Gastroesophageal sphincter (tissue), 4 donors: ENCODE results near the gene GLRA2. TPM values are rescaled to one million over a fixed set of nuclear protein-coding genes. Genes with fewer than 3 reads are reported as not detected.

Source experiments
- ATAC-seq: fragments of 150-250 bp; one replicate; pipeline ENCODE4 v1.9.1; 2016; ENCODE audit warnings: mild to moderate bottlenecking, moderate library complexity
- H3K27ac ChIP-seq, 4 donors: fragments of 200-600 bp; sonication (generic) in 3 of 4; 1 replicate in 3 of 4; 2 replicates in 1 of 4; pipeline ENCODE4 v1.5.1; 2016 to 2019
- H3K27me3 ChIP-seq: fragments of 200-600 bp; sonication (generic); one replicate; pipeline ENCODE4 v1.5.1; 2019
- H3K36me3 ChIP-seq, 2 donors: fragments of 200-600 bp; sonication (generic); one replicate each; pipeline ENCODE4 v1.5.1; 2019; ENCODE audit warnings: control low read depth in 1 of 2
- H3K4me1 ChIP-seq, 3 donors: fragments of 200-600 bp; sonication (generic); 1 replicate in 2 of 3; 2 replicates in 1 of 3; pipeline ENCODE4 v1.5.1; 2016 to 2019; ENCODE audit warnings: control low read depth in 2 of 3
- H3K4me3 ChIP-seq, 2 donors: fragments of 200-600 bp; sonication (generic); one replicate each; pipeline ENCODE4 v1.5.1; 2019; ENCODE audit warnings: mild to moderate bottlenecking in 1 of 2, moderate library complexity in 1 of 2
- H3K9me3 ChIP-seq, 3 donors: fragments of 200-600 bp; sonication (generic); one replicate each; pipeline ENCODE4 v1.5.1; 2017 to 2019; ENCODE audit warnings: control low read depth in 2 of 3
- CTCF ChIP-seq, 4 experiments: fragments of 200-600 bp in 2 of 4; fragments of 450-650 bp in 2 of 4; sonication (generic) in 1 of 4; IDR thresholded peaks; one replicate each; pipeline ENCODE4 v1.5.1; 2017 to 2019; ENCODE audit warnings: antibody characterized with exemption in 4 of 4, mild to moderate bottlenecking in 2 of 4, moderate library complexity in 2 of 4
- EP300 ChIP-seq: sonication (generic); formaldehyde crosslinking; IDR thresholded peaks from one replicate; pipeline ENCODE4 v1.6.1; 2017; ENCODE audit warnings: antibody characterized with exemption, mild to moderate bottlenecking
- POLR2A ChIP-seq, 2 donors: fragments of 450-650 bp; IDR thresholded peaks; one replicate each; pipeline ENCODE4 v1.6.1; 2017; ENCODE audit warnings: antibody characterized with exemption in 2 of 2, mild to moderate bottlenecking in 2 of 2, moderate library complexity in 1 of 2
- POLR2AphosphoS5 ChIP-seq: sonication (generic); formaldehyde crosslinking; IDR thresholded peaks from one replicate; pipeline ENCODE4 v1.6.1; 2017; ENCODE audit warnings: antibody characterized with exemption
- WGBS, 2 donors: methylation state at CpG; one replicate each; pipeline ENCODE4 v1.1.5; 2018; ENCODE audit warnings: low coverage in 1 of 2; 5-methylcytosine and 5-hydroxymethylcytosine counted together
- total RNA-seq, 4 donors: library from RNA; depleted of rRNA; stranded (reverse); fragments of >200 nt; gene quantifications; one replicate each; pipeline ENCODE4 v1.1.0, GENCODE V29; 2016

Gene GLRA2
- total RNA-seq, 4 donors from 2014 or later: not detected

GRCh38 chrX:14777525-14777924, 248.2 kb downstream of the GLRA2 start:
- H3K4me1 ChIP-seq: no peaks in the 10 kb centered on the region
- TF ChIP-seq POLR2A (IDR thresholded peaks at IDR 0.05): no peak
- TF ChIP-seq CTCF (IDR thresholded peaks at IDR 0.05): no peak
- TF ChIP-seq EP300: no peak
- no peak for TF ChIP-seq POLR2AphosphoS5
- no peak overlapping the region for H3K27ac ChIP-seq
- no peaks in the 10 kb centered on the region for H3K27me3 ChIP-seq
- no peaks in the 10 kb centered on the region for H3K36me3 ChIP-seq
- H3K9me3 ChIP-seq: no peaks in the 10 kb centered on the region
- H3K4me3 ChIP-seq: no peak overlapping the region
- WGBS, 2 donors: 44% methylated on average over 2 of the region's 2 CpGs; no CpG with 5 or more reads in 1 of the 2 donors
- no peak for ATAC-seq

DNA sequence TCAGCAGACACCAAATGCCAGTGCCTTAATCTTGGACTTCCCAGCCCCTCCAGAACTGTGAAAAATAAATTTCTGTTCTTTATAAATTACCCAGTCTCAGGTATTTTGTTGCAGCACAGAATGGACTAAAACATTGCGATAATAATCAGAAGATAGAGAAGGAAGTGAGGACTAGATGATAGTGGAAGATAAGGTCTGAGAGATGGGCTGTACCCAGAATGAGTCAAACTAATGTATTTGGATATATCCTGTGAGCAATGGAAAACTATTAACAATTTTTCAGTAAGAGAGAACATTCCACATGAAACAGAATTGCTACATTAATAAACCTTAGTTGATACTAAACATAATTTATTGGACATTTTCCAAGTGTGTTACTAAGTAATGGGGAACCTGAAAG, 250.2 kb downstream of the GLRA2 start:
- no peak for ATAC-seq
- TF ChIP-seq CTCF (IDR thresholded peaks at IDR 0.05): no peak
- TF ChIP-seq POLR2A (IDR thresholded peaks at IDR 0.05): no peak
- TF ChIP-seq EP300: no peak
- TF ChIP-seq POLR2AphosphoS5: no peak
- H3K27me3 ChIP-seq: no peaks in the 10 kb centered on the region
- no peak overlapping the region for H3K27ac ChIP-seq
- 100% methylated on average over 1 of the region's 1 CpG; no CpG with 5 or more reads in 1 of the 2 donors for WGBS, 2 donors
- no peak overlapping the region for H3K4me3 ChIP-seq
- H3K9me3 ChIP-seq: no peaks in the 10 kb centered on the region
- no peaks in the 10 kb centered on the region for H3K4me1 ChIP-seq
- H3K36me3 ChIP-seq: no peaks in the 10 kb centered on the region
